Measurements from ENCODE around the gene GBA2. TPM values are rescaled to one million over a fixed set of nuclear protein-coding genes. Genes with fewer than 3 reads are reported as not detected.

Gene GBA2
- 80.2 TPM for total RNA-seq
- long read RNA-seq, transcript GBA2-203 (17 exons, 3,611 nt), result major isoform, 53 of 96 reads
- long read RNA-seq, partial matches to known transcripts, result 13 of 96 reads
- long read RNA-seq, other reads (novel, unspliced or antisense), result 28 of 96 reads

- DNase-seq (ENCODE audit: missing footprints), result peak; percentile 93
- intact Hi-C loops (cut with DNase I), result loop anchor here (2.0 kb wide), 1 partner anchor 16 kb away; the partner anchor contains the start of genes CREB3 and TLN1
- peak; percentile 92 for ATAC-seq
Observed at GRCh38 chr9:35748858-35749514, at the start of gene GBA2, which contains the start of gene RGP1. Gene GBA2, minus strand, starts transcription at chr9:35749228. Its CDS starts 524 bp downstream, at chr9:35748704. Gene RGP1, plus strand, starts transcription at chr9:35749287. Its CDS starts 469 bp downstream, at chr9:35749756.

- DNase-seq (ENCODE audit: missing footprints), result no peak
- intact Hi-C loops (cut with DNase I), result no loop called here
- ATAC-seq, result no peak
Observed at GRCh38 chr9:35797311-35798109, 48.5 kb upstream of the GBA2 start.

GRCh38 chr9:35795695-35796094 is 46.7 kb upstream of the GBA2 start:
- intact Hi-C loops (cut with DNase I), result no loop called here
- DNase-seq (ENCODE audit: missing footprints), result no peak
- ATAC-seq, result no peak

- intact Hi-C loops (cut with DNase I), result loop anchor here (5.0 kb wide), 1 partner anchor 229 kb away; no protein-coding TSS in a partner anchor
- no peak for DNase-seq (ENCODE audit: missing footprints)
Observed at GRCh38 chr9:35793461-35793860, 44.4 kb upstream of the GBA2 start.

GRCh38 chr9:35792826-35793225 is 43.8 kb upstream of the GBA2 start:
- intact Hi-C loops (cut with DNase I), result loop anchor here (5.0 kb wide), 1 partner anchor 229 kb away; no protein-coding TSS in a partner anchor
- DNase-seq (ENCODE audit: missing footprints), result no peak
- no peak for ATAC-seq

More at GRCh38 chr9:35793461-35793860, 44.4 kb upstream of the GBA2 start:
- no peak for ATAC-seq

- DNase-seq (ENCODE audit: missing footprints), result no peak
- no peak for ATAC-seq
- intact Hi-C loops (cut with DNase I), result loop anchor here (5.0 kb wide), 1 partner anchor 230 kb away; no protein-coding TSS in a partner anchor
Observed at GRCh38 chr9:35792024-35792813, 43.2 kb upstream of the GBA2 start.

GRCh38 chr9:35791297-35791921 is 42.4 kb upstream of the GBA2 start, which contains the start of gene NPR2:
Gene NPR2, plus strand, starts transcription at chr9:35791591. Its CDS starts 818 bp downstream, at chr9:35792409.
- ATAC-seq (peak; percentile 82), DNase-seq (ENCODE audit: missing footprints) (peak; percentile 77)
- intact Hi-C loops (cut with DNase I), result loop anchor here (2.0 to 5.0 kb wide), 3 partner anchors 21 to 231 kb away; partner anchors contain the start of gene SPAG8

- ATAC-seq (peak; percentile 90), DNase-seq (ENCODE audit: missing footprints) (peak; percentile 77)
- intact Hi-C loops (cut with DNase I), result loop anchor here (1.0 to 5.0 kb wide), 4 partner anchors 22 to 232 kb away; partner anchors contain the start of gene SPAG8
Observed at GRCh38 chr9:35790385-35791296, 41.6 kb upstream of the GBA2 start.

- ATAC-seq (no peak), DNase-seq (ENCODE audit: missing footprints) (no peak)
- intact Hi-C loops (cut with DNase I), result loop anchor here (1.0 to 5.0 kb wide), 4 partner anchors 23 to 232 kb away; partner anchors contain the start of gene SPAG8
Observed at GRCh38 chr9:35790025-35790384, 41.0 kb upstream of the GBA2 start.

- ATAC-seq (no peak), DNase-seq (ENCODE audit: missing footprints) (no peak)
- intact Hi-C loops (cut with DNase I), result no loop called here
Observed at GRCh38 chr9:35789541-35789940, 40.5 kb upstream of the GBA2 start.

- DNase-seq (ENCODE audit: missing footprints) (no peak), ATAC-seq (no peak)
- intact Hi-C loops (cut with DNase I), result no loop called here
Observed at GRCh38 chr9:35783418-35783817, 34.4 kb upstream of the GBA2 start.

- no peak for DNase-seq (ENCODE audit: missing footprints)
- intact Hi-C loops (cut with DNase I), result no loop called here
- no peak for ATAC-seq
Observed at GRCh38 chr9:35781066-35781465, 32.0 kb upstream of the GBA2 start.

- ATAC-seq, result no peak
- intact Hi-C loops (cut with DNase I), result no loop called here
- no peak for DNase-seq (ENCODE audit: missing footprints)
Observed at GRCh38 chr9:35778496-35778895, 29.5 kb upstream of the GBA2 start.

- DNase-seq (ENCODE audit: missing footprints) (no peak), ATAC-seq (no peak)
- intact Hi-C loops (cut with DNase I), result no loop called here
Observed at GRCh38 chr9:35776018-35776417, 27.0 kb upstream of the GBA2 start.

- ATAC-seq (peak; percentile 64), DNase-seq (ENCODE audit: missing footprints) (no peak)
- intact Hi-C loops (cut with DNase I), result no loop called here
Observed at GRCh38 chr9:35774907-35775635, 26.0 kb upstream of the GBA2 start.

- DNase-seq (ENCODE audit: missing footprints), result no peak
- intact Hi-C loops (cut with DNase I), result no loop called here
- ATAC-seq, result no peak
Observed at GRCh38 chr9:35771943-35772342, 22.9 kb upstream of the GBA2 start.

All from Right ventricle myocardium inferior (tissue), 1 donor.